ENCODE data around the gene CPED1. TPM values are rescaled to one million over a fixed set of nuclear protein-coding genes. Genes with fewer than 3 reads are reported as not detected.

The CPED1 gene
- total and polyA plus RNA-seq, 7 experiments from 2014 or later = 0.10 to 4.5 (median 0.40) TPM; not detected in 2

DNA sequence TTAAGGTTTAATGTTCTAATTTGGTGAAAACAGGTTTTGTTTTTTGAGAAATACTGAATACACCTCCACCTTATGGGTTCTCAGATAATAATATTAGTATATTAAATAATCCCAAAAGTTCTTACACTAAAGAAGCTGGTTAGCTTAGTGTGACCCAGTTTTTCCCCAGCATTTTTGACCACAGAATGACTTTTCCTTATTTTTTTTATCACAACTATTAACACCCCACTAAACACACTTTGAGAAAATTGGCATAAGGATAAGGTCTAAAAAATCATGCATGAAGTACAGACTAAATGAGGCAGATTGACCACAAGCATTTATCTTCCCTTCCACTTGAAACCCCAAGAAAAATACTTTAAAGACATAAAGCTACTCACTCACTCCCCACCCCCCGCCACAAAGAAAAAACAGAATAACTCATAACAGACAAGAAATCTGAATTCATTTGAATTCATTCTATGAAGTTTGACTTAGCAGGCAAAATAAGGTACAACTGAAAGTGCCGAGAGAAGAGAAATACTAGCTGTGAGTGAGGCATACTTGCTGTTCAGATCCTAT, 290.6 kb downstream of the CPED1 start:
- Histone ChIP-seq H3K4me3 (ENCODE audit: low read length) (no peak overlapping the region), H3K27me3 (ENCODE audit: control insufficient read depth in 2 of 2, insufficient read depth in 2 of 2, low read length in 2 of 2) (no peaks in the 10 kb centered on the region), H3K9me3 (ENCODE audit: control insufficient read depth in 2 of 3, low read length in 3 of 3) (no peaks in the 10 kb centered on the region), H3K36me3 (ENCODE audit: control insufficient read depth in 2 of 3, insufficient read depth in 3 of 3, low read length in 3 of 3) (no peaks in the 10 kb centered on the region), H3K4me1 (ENCODE audit: control insufficient read depth in 2 of 2, insufficient read depth in 2 of 2, low read length in 2 of 2) (no peaks in the 10 kb centered on the region), H3K27ac (ENCODE audit: low read depth, low read length) (no peak overlapping the region)
- peaks cover 9 to 16% (median 13%) of the 10 kb centered on the region in 5 donors for H3K27me3 Mint-ChIP-seq
- peaks cover 0 to 13% (median 0%) of the 10 kb centered on the region in 7 donors for H3K4me1 Mint-ChIP-seq
- CTCF ChIA-PET = interaction anchor here (0.6 kb wide), 1 partner anchor 245 kb away, joined by 5 read pairs; no protein-coding TSS in a partner anchor
- no peak overlapping the region for H3K4me3 Mint-ChIP-seq
- DNase-seq = no peak
- POLR2A ChIA-PET = no interaction called here
- no peak overlapping the region for H3K27ac Mint-ChIP-seq
- peaks cover 0 to 5% (median 1%) of the 10 kb centered on the region in 11 donors for H3K9me3 Mint-ChIP-seq
- intact Hi-C loops (cut with micrococcal nuclease) = no loop called here
- ATAC-seq = no peak
- H3K36me3 Mint-ChIP-seq = no peaks in the 10 kb centered on the region

DNA sequence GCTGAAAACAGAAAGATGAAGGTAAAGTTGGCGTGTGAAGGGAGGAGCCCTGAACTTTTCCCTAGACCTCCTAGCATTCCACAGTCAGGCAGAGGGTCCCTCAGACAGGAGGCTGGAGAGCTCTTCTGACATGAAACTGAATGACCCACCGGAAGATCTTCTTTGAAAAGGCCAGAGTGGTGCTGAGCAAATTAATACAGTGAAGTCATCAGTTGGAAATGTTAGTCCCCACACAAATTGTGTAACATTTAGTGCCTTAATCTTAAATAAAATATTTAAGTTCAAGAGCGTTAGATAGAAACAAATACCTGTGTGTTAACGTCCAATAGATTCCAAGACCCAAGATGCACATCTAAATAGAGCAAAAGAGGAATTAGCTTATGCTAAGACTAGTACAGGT, 291.3 kb downstream of the CPED1 start:
- POLR2A ChIA-PET = no interaction called here
- Mint-ChIP-seq H3K9me3 (peaks cover under 1 to 10% (median 2%) of the 10 kb centered on the region in 11 donors), H3K27me3 (peaks cover 7 to 19% (median 13%) of the 10 kb centered on the region in 5 donors), H3K36me3 (peaks cover 0 to 2% (median 0%) of the 10 kb centered on the region in 5 donors), H3K27ac (no peak overlapping the region), H3K4me3 (no peak overlapping the region), H3K4me1 (peaks cover 0 to 13% (median 0%) of the 10 kb centered on the region in 7 donors)
- CTCF ChIA-PET = no interaction called here
- DNase-seq (no peak), ATAC-seq (no peak)
- H3K9me3 ChIP-seq (ENCODE audit: control insufficient read depth in 2 of 3, low read length in 3 of 3) = no peaks in the 10 kb centered on the region
- no peak overlapping the region for H3K27ac ChIP-seq (ENCODE audit: low read depth, low read length)
- H3K4me1 ChIP-seq (ENCODE audit: control insufficient read depth in 2 of 2, insufficient read depth in 2 of 2, low read length in 2 of 2) = no peaks in the 10 kb centered on the region
- no peaks in the 10 kb centered on the region for H3K36me3 ChIP-seq (ENCODE audit: control insufficient read depth in 2 of 3, insufficient read depth in 3 of 3, low read length in 3 of 3)
- no peaks in the 10 kb centered on the region for H3K27me3 ChIP-seq (ENCODE audit: control insufficient read depth in 2 of 2, insufficient read depth in 2 of 2, low read length in 2 of 2)
- intact Hi-C loops (cut with micrococcal nuclease) = no loop called here
- H3K4me3 ChIP-seq (ENCODE audit: low read length) = no peak overlapping the region

DNA sequence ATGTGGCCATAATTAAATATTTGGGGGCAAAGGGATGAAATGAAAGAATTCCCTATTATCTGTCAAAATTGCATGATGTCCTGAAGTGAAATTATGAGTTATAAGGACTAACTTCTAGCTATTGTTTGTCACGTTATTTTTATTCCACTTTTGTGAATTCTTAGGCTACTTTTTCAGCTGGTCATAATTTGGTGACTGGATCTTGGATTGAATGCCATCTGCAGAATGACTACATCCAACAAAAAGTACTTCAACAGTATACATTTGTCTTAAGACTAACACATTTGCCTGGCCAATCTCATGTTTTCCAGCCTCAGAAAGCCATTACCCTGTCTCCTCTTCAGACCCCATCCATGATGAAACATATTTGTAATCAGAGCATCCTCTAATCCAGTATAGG, 292.1 kb downstream of the CPED1 start:
- H3K4me3 Mint-ChIP-seq = no peak overlapping the region
- Histone ChIP-seq H3K4me1 (ENCODE audit: control insufficient read depth in 2 of 2, insufficient read depth in 2 of 2, low read length in 2 of 2) (no peaks in the 10 kb centered on the region), H3K27me3 (ENCODE audit: control insufficient read depth in 2 of 2, insufficient read depth in 2 of 2, low read length in 2 of 2) (no peaks in the 10 kb centered on the region), H3K9me3 (ENCODE audit: control insufficient read depth in 2 of 3, low read length in 3 of 3) (no peaks in the 10 kb centered on the region), H3K36me3 (ENCODE audit: control insufficient read depth in 2 of 3, insufficient read depth in 3 of 3, low read length in 3 of 3) (no peaks in the 10 kb centered on the region), H3K27ac (ENCODE audit: low read depth, low read length) (no peak overlapping the region), H3K4me3 (ENCODE audit: low read length) (no peak overlapping the region)
- CTCF ChIA-PET = no interaction called here
- peaks cover 0 to 7% (median 0%) of the 10 kb centered on the region in 5 donors for H3K36me3 Mint-ChIP-seq
- no peak for ATAC-seq
- DNase-seq = no peak
- H3K27me3 Mint-ChIP-seq = peaks cover 3 to 22% (median 13%) of the 10 kb centered on the region in 5 donors
- peaks cover 6 to 19% (median 10%) of the 10 kb centered on the region in 11 donors for H3K9me3 Mint-ChIP-seq
- POLR2A ChIA-PET = interaction anchor here (0.6 kb wide), 1 partner anchor 1676 kb away, joined by 3 read pairs; no protein-coding TSS in a partner anchor
- H3K4me1 Mint-ChIP-seq = peaks cover 0 to 13% (median 0%) of the 10 kb centered on the region in 7 donors
- intact Hi-C loops (cut with micrococcal nuclease) = no loop called here
- no peak overlapping the region for H3K27ac Mint-ChIP-seq

DNA sequence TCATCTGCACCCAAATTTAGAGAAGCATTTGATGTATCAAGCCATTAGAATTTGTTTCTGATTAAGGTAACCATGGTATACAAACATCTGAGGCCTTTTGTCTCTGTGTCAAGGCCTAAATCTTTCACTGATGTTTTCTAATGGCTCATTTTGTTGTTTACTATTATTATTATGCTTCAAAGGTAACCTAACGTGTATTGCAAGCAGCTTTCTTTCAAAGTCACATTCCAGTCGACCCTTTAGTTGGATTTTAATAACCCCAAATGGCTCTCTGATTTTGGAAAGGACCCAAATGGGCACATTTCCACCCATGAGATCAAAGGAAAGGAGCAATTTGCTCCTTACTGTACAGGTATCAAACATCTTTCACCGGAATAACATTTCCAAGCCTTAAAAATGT, 293.6 kb downstream of the CPED1 start:
- CTCF ChIA-PET = no interaction called here
- Mint-ChIP-seq H3K9me3 (peaks cover 8 to 20% (median 10%) of the 10 kb centered on the region in 11 donors), H3K4me1 (peaks cover 0 to 13% (median 0%) of the 10 kb centered on the region in 7 donors), H3K4me3 (no peak overlapping the region), H3K27ac (no peak overlapping the region), H3K27me3 (peaks cover under 1 to 10% (median 5%) of the 10 kb centered on the region in 5 donors), H3K36me3 (peaks cover 0 to 7% (median 0%) of the 10 kb centered on the region in 5 donors)
- ATAC-seq = no peak
- H3K36me3 ChIP-seq (ENCODE audit: control insufficient read depth in 2 of 3, insufficient read depth in 3 of 3, low read length in 3 of 3) = no peaks in the 10 kb centered on the region
- POLR2A ChIA-PET = no interaction called here
- H3K27ac ChIP-seq (ENCODE audit: low read depth, low read length) = no peak overlapping the region
- H3K4me1 ChIP-seq (ENCODE audit: control insufficient read depth in 2 of 2, insufficient read depth in 2 of 2, low read length in 2 of 2) = no peaks in the 10 kb centered on the region
- H3K27me3 ChIP-seq (ENCODE audit: control insufficient read depth in 2 of 2, insufficient read depth in 2 of 2, low read length in 2 of 2) = no peaks in the 10 kb centered on the region
- no peaks in the 10 kb centered on the region for H3K9me3 ChIP-seq (ENCODE audit: control insufficient read depth in 2 of 3, low read length in 3 of 3)
- intact Hi-C loops (cut with micrococcal nuclease) = no loop called here
- no peak for DNase-seq
- no peak overlapping the region for H3K4me3 ChIP-seq (ENCODE audit: low read length)

DNA sequence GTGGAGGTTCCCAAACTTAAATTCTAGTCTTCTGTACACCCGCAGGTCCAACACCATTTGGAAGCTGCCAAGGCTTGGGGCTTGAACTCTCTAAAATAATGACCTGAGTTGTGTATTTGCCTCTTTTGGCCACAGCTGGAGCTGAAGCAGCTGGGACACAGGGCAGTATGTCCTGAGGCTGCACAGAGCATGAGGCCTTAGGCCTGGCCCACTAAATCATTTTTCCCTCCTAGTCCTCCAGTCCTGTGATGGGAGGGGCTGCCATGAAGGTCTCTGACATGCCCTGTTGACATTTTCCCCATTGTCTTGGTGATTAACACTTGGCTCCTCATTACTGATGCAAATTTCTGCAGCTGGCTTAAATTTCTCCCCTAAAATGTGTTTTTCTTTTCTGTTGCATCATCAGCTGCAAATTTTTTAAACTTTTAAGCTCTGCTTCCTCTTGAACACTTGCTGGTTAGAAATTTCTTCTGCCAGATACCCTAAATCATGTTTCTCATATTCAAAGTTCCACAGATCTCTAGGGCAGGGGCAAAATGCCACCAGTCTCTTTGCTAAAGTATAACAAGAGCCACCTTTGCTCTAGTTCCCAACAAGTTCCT, 296.7 kb downstream of the CPED1 start:
- Histone ChIP-seq H3K27me3 (ENCODE audit: control insufficient read depth in 2 of 2, insufficient read depth in 2 of 2, low read length in 2 of 2) (no peaks in the 10 kb centered on the region), H3K36me3 (ENCODE audit: control insufficient read depth in 2 of 3, insufficient read depth in 3 of 3, low read length in 3 of 3) (no peaks in the 10 kb centered on the region), H3K4me3 (ENCODE audit: low read length) (no peak overlapping the region), H3K27ac (ENCODE audit: low read depth, low read length) (no peak overlapping the region), H3K4me1 (ENCODE audit: control insufficient read depth in 2 of 2, insufficient read depth in 2 of 2, low read length in 2 of 2) (no peaks in the 10 kb centered on the region), H3K9me3 (ENCODE audit: control insufficient read depth in 2 of 3, low read length in 3 of 3) (no peaks in the 10 kb centered on the region)
- Mint-ChIP-seq H3K27me3 (peaks cover 0 to 6% (median 0%) of the 10 kb centered on the region in 5 donors), H3K27ac (no peak overlapping the region), H3K4me3 (no peak overlapping the region), H3K9me3 (peaks cover 8 to 20% (median 12%) of the 10 kb centered on the region in 11 donors), H3K4me1 (no peaks in the 10 kb centered on the region), H3K36me3 (peaks cover 0 to 7% (median 0%) of the 10 kb centered on the region in 5 donors)
- ChIA-PET CTCF (no interaction called here), POLR2A (no interaction called here)
- DNase-seq (no peak), ATAC-seq (no peak)
- intact Hi-C loops (cut with micrococcal nuclease) = no loop called here

DNA sequence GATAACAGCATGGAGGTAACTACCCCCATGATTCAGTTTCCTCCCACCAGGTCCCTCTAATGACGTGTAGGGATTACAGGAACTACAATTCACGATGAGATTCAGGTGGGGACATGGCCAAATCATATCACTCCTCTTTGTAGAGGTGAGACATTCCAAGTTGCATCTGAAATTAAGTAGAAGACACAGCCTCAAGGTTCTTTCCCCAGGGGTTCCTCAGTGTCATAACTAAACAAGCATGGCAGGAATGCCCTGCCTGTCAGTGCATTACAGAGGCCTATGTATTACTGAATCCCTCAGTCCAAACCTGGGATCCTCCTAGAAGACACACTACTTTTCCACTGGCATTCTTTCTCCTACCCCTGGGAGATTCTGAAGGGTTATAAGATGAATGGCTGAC, 297.7 kb downstream of the CPED1 start:
- ATAC-seq = no peak
- no peak for DNase-seq
- ChIA-PET CTCF (no interaction called here), POLR2A (no interaction called here)
- no peaks in the 10 kb centered on the region for H3K27me3 ChIP-seq (ENCODE audit: control insufficient read depth in 2 of 2, insufficient read depth in 2 of 2, low read length in 2 of 2)
- Mint-ChIP-seq H3K36me3 (peaks cover 0 to 7% (median 0%) of the 10 kb centered on the region in 5 donors), H3K4me1 (no peaks in the 10 kb centered on the region), H3K9me3 (peaks cover 8 to 28% (median 12%) of the 10 kb centered on the region in 11 donors), H3K4me3 (no peak overlapping the region), H3K27ac (no peak overlapping the region), H3K27me3 (peaks cover 0 to 6% (median 0%) of the 10 kb centered on the region in 5 donors)
- no peaks in the 10 kb centered on the region for H3K4me1 ChIP-seq (ENCODE audit: control insufficient read depth in 2 of 2, insufficient read depth in 2 of 2, low read length in 2 of 2)
- H3K4me3 ChIP-seq (ENCODE audit: low read length) = no peak overlapping the region
- H3K36me3 ChIP-seq (ENCODE audit: control insufficient read depth in 2 of 3, insufficient read depth in 3 of 3, low read length in 3 of 3) = no peaks in the 10 kb centered on the region
- intact Hi-C loops (cut with micrococcal nuclease) = no loop called here
- no peak overlapping the region for H3K27ac ChIP-seq (ENCODE audit: low read depth, low read length)
- H3K9me3 ChIP-seq (ENCODE audit: control insufficient read depth in 2 of 3, low read length in 3 of 3) = no peaks in the 10 kb centered on the region
